ENCODE data around the gene SMCHD1. TPM values are rescaled to one million over a fixed set of nuclear protein-coding genes. Genes with fewer than 3 reads are reported as not detected.

Gene SMCHD1
- total RNA-seq, 2 donors from 2014 or later = 61.8 to 72.5 TPM

DNA sequence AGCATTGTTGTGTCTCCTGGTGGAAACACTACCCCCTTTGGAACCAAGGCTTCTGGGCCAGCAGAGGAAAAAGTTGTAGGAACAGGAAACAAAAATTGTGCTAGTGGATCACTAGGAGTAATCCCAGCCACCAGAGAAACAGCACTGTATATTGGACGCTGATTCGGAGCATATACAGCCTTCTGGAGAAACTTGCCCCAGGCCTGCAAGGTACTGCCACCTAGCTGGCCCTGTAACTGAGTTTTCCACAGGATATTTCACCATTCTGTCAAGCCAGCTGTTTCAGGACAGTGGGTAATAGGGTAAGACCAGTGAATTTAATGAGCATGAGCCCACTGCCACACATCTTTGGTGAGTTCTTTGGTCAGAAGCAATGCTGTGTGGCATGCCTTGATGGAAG is 166.2 kb downstream of the SMCHD1 start:
- no peaks in the 10 kb centered on the region for H3K36me3 Mint-ChIP-seq (ENCODE audit: low read depth)
- no peak overlapping the region for H3K4me3 ChIP-seq (ENCODE audit: low read length)
- DNase-seq = no peak
- no peaks in the 10 kb centered on the region for H3K4me1 ChIP-seq (ENCODE audit: control insufficient read depth, insufficient read depth, low read length)
- no peaks in the 10 kb centered on the region for H3K27me3 ChIP-seq (ENCODE audit: control insufficient read depth, insufficient read depth, low read length, poor library complexity, severe bottlenecking)
- WGBS, 2 experiments (ENCODE audit: insufficient coverage in 1 of 2, insufficient read length in 1 of 2) = 91 to 100% methylated on average over 2 of the region's 2 CpGs
- no peak overlapping the region for H3K27ac ChIP-seq (ENCODE audit: low read depth, low read length)
- no peaks in the 10 kb centered on the region for H3K36me3 ChIP-seq (ENCODE audit: control insufficient read depth, insufficient read depth, low read length)
- TF ChIP-seq, protein P1, sequence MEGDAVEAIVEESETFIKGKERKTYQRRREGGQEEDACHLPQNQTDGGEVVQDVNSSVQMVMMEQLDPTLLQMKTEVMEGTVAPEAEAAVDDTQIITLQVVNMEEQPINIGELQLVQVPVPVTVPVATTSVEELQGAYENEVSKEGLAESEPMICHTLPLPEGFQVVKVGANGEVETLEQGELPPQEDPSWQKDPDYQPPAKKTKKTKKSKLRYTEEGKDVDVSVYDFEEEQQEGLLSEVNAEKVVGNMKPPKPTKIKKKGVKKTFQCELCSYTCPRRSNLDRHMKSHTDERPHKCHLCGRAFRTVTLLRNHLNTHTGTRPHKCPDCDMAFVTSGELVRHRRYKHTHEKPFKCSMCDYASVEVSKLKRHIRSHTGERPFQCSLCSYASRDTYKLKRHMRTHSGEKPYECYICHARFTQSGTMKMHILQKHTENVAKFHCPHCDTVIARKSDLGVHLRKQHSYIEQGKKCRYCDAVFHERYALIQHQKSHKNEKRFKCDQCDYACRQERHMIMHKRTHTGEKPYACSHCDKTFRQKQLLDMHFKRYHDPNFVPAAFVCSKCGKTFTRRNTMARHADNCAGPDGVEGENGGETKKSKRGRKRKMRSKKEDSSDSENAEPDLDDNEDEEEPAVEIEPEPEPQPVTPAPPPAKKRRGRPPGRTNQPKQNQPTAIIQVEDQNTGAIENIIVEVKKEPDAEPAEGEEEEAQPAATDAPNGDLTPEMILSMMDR (conservative IDR thresholded peaks at IDR 0.05) = peak; percentile 25
- peaks cover 5% of the 10 kb centered on the region for H3K4me1 Mint-ChIP-seq
- peaks cover 5% of the 10 kb centered on the region for H3K9me3 ChIP-seq (ENCODE audit: control insufficient read depth, low read length)
- H3K9me3 Mint-ChIP-seq = peaks cover 18% of the 10 kb centered on the region
- H3K9ac ChIP-seq (ENCODE audit: extremely low read depth, low read length, poor library complexity, severe bottlenecking) = no peak overlapping the region
- H3K27me3 Mint-ChIP-seq (ENCODE audit: insufficient read depth) = no peaks in the 10 kb centered on the region
- no peak overlapping the region for H3K4me3 Mint-ChIP-seq
- H3K27ac Mint-ChIP-seq = no peak overlapping the region

DNA sequence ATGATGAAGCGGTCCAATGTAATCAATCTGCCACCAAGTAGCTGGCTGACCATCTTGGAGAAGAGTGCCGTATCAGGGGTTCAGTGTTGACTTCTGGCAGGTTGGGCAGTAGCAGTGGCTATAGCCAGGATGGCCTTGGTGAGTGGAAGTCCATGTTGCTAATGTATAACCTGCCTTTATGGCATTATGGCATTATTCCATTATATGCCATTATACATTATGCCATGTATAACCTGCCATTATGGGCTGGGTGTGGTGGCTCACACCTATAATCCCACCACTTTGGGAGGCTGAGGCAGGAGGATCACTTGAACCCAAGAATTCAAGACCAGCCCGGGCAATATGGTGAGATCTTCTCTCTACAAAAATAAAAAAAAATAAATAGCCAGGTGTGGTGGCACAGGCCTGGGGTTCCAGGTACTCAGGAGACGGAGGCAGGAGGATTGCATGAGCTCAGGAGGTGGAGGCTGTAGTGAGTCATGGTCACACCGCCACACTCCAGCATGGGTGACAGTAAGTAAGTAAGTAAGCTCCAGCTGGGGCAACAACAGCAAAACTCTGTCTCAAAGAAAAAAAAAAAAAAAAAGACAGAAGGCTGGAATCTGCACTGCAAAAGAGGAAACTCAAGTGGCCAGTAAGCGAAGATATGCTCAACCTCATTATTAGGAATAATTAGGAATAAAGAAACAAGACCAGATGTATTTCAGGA is 166.8 kb downstream of the SMCHD1 start:
- H3K4me1 Mint-ChIP-seq = peaks cover 5% of the 10 kb centered on the region
- 91 to 95% methylated on average over 3 to 5 of the region's 6 CpGs for WGBS, 2 experiments (ENCODE audit: insufficient coverage in 1 of 2, insufficient read length in 1 of 2)
- TF ChIP-seq, protein P1 (conservative IDR thresholded peaks at IDR 0.05) = no peak
- peaks cover 16% of the 10 kb centered on the region for H3K9me3 Mint-ChIP-seq
- no peak overlapping the region for H3K27ac Mint-ChIP-seq
- Histone ChIP-seq H3K27ac (ENCODE audit: low read depth, low read length) (no peak overlapping the region), H3K36me3 (ENCODE audit: control insufficient read depth, insufficient read depth, low read length) (no peaks in the 10 kb centered on the region), H3K4me1 (ENCODE audit: control insufficient read depth, insufficient read depth, low read length) (no peaks in the 10 kb centered on the region), H3K27me3 (ENCODE audit: control insufficient read depth, insufficient read depth, low read length, poor library complexity, severe bottlenecking) (no peaks in the 10 kb centered on the region), H3K9ac (ENCODE audit: extremely low read depth, low read length, poor library complexity, severe bottlenecking) (no peak overlapping the region), H3K4me3 (ENCODE audit: low read length) (no peak overlapping the region), H3K9me3 (ENCODE audit: control insufficient read depth, low read length) (peaks cover 5% of the 10 kb centered on the region)
- no peaks in the 10 kb centered on the region for H3K27me3 Mint-ChIP-seq (ENCODE audit: insufficient read depth)
- no peak overlapping the region for H3K4me3 Mint-ChIP-seq
- no peak for DNase-seq
- no peaks in the 10 kb centered on the region for H3K36me3 Mint-ChIP-seq (ENCODE audit: low read depth)

DNA sequence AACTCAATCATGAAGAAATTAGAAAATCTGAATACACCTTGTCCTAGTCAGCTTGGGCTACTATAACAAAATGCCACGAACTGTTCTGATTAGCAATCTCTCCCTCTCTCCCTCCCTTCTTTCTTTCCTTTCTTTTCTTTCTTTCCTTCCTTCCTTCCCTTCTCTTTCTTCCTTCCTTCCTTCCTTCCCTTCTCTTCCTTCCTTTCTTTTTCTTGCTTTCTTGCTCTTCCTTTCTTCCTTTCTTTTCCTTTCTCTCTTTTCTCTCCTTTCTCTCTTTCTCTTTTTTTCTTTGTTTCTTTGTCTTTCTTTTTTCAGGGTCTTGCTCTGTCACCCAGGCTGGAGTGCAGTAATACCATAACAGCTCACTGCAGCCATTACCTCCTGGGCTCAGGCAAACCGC is 167.7 kb downstream of the SMCHD1 start:
- no peak for DNase-seq
- Histone ChIP-seq H3K36me3 (ENCODE audit: control insufficient read depth, insufficient read depth, low read length) (no peaks in the 10 kb centered on the region), H3K27me3 (ENCODE audit: control insufficient read depth, insufficient read depth, low read length, poor library complexity, severe bottlenecking) (no peaks in the 10 kb centered on the region), H3K4me3 (ENCODE audit: low read length) (no peak overlapping the region), H3K4me1 (ENCODE audit: control insufficient read depth, insufficient read depth, low read length) (no peaks in the 10 kb centered on the region), H3K9ac (ENCODE audit: extremely low read depth, low read length, poor library complexity, severe bottlenecking) (no peak overlapping the region), H3K9me3 (ENCODE audit: control insufficient read depth, low read length) (peaks cover 5% of the 10 kb centered on the region), H3K27ac (ENCODE audit: low read depth, low read length) (no peak overlapping the region)
- peaks cover 5% of the 10 kb centered on the region for H3K4me1 Mint-ChIP-seq
- 77 to 78% methylated on average over 1 to 2 of the region's 2 CpGs for WGBS, 2 experiments (ENCODE audit: insufficient coverage in 1 of 2, insufficient read length in 1 of 2)
- H3K36me3 Mint-ChIP-seq (ENCODE audit: low read depth) = no peaks in the 10 kb centered on the region
- H3K9me3 Mint-ChIP-seq = peaks cover 8% of the 10 kb centered on the region
- H3K27ac Mint-ChIP-seq = no peak overlapping the region
- no peaks in the 10 kb centered on the region for H3K27me3 Mint-ChIP-seq (ENCODE audit: insufficient read depth)
- H3K4me3 Mint-ChIP-seq = no peak overlapping the region
- TF ChIP-seq, protein P1 (conservative IDR thresholded peaks at IDR 0.05) = no peak
